ENCODE results near the gene UNC13C.

- TF ChIP-seq CTCF (IDR thresholded peaks at IDR 0.05; ENCODE audit: insufficient read depth, low read length), result no peak
- no peak for TF ChIP-seq POLR2AphosphoS5 (IDR thresholded peaks at IDR 0.05; ENCODE audit: low read depth)
- TF ChIP-seq SPI1 (IDR thresholded peaks at IDR 0.05; ENCODE audit: borderline replicate concordance, low read depth), result no peak
Measured at GRCh38 chr15:54560417-54560816, 582.2 kb downstream of the UNC13C start.
